SK-N-MC (cell line): Measurements from ENCODE around the gene FAM151B.

ENCODE experiments used
- EZH2 ChIP-seq: fragments of 200-600 bp; sonication (generic); IDR thresholded peaks from one replicate; pipeline ENCODE4 v1.6.1; 2017; ENCODE audit warnings: antibody characterized with exemption
- POLR2AphosphoS5 ChIP-seq: IDR thresholded peaks from 2 replicates; pipeline ENCODE4 v1.6.1; 2012; ENCODE audit warnings: mild to moderate bottlenecking, low read depth, low read length, borderline replicate concordance

GRCh38 chr5:80592105-80592504 is 104.2 kb downstream of the FAM151B start:
- TF ChIP-seq EZH2 (no peak), POLR2AphosphoS5 (no peak)
